Nephron progenitor cell (in vitro differentiated cells): ENCODE data around the gene WDFY2.

ENCODE experiments used
- DNase-seq: peaks from one replicate; pipeline ENCODE4 v3.0.0; 2021
- H3K27ac Mint-ChIP-seq: 2 replicates; pipeline ENCODE4 v1.8.0; 2021; ENCODE audit warnings: mild to moderate bottlenecking, moderate library complexity, mixed read lengths
- H3K27me3 Mint-ChIP-seq: 2 replicates; pipeline ENCODE4 v1.8.0; 2021; ENCODE audit warnings: mild to moderate bottlenecking, low read depth, mixed read lengths; ENCODE audit not compliant: poor library complexity
- H3K36me3 Mint-ChIP-seq: 2 replicates; pipeline ENCODE4 v1.8.0; 2021; ENCODE audit warnings: low read depth, mixed read lengths
- H3K4me1 Mint-ChIP-seq: 2 replicates; pipeline ENCODE4 v1.8.0; 2021; ENCODE audit warnings: mixed read lengths
- H3K4me3 Mint-ChIP-seq: 2 replicates; pipeline ENCODE4 v1.8.0; 2021; ENCODE audit warnings: mild to moderate bottlenecking, moderate library complexity, mixed read lengths
- H3K9me3 Mint-ChIP-seq: 2 replicates; pipeline ENCODE4 v1.8.0; 2021; ENCODE audit warnings: mild to moderate bottlenecking, moderate library complexity, mixed read lengths
- TF ChIP-seq, protein P1 (sequence below): fragments of 200-600 bp; sonication (generic); IDR thresholded peaks from 2 replicates; pipeline ENCODE4 v1.5.0; 2021; ENCODE audit warnings: antibody characterized with exemption

Gene WDFY2

DNA sequence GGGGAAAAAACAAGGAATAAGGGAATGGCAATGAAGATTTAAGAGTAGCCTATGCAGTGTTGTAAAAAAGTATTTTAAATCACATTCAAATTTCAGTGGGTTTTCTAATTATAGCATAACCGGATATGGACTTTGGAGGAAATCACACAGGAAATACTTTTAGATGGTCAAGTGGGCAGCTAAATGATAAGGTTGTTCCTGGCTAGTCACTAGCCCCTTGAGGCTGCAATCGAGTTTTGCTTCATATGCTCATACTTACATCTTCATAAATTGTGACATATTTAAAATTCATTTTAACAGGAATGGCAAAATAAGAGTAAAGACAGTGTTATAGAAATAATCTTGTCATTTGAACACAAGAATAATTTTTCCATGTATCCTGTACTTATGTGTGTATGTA lies 88.9 kb downstream of the WDFY2 start:
- Mint-ChIP-seq H3K4me1 (peaks cover 26% of the 10 kb centered on the region), H3K27me3 (peaks cover 3% of the 10 kb centered on the region), H3K36me3 (peaks cover 34% of the 10 kb centered on the region), H3K27ac (no peak overlapping the region), H3K4me3 (no peak overlapping the region), H3K9me3 (peaks cover 20% of the 10 kb centered on the region)
- TF ChIP-seq, protein P1, sequence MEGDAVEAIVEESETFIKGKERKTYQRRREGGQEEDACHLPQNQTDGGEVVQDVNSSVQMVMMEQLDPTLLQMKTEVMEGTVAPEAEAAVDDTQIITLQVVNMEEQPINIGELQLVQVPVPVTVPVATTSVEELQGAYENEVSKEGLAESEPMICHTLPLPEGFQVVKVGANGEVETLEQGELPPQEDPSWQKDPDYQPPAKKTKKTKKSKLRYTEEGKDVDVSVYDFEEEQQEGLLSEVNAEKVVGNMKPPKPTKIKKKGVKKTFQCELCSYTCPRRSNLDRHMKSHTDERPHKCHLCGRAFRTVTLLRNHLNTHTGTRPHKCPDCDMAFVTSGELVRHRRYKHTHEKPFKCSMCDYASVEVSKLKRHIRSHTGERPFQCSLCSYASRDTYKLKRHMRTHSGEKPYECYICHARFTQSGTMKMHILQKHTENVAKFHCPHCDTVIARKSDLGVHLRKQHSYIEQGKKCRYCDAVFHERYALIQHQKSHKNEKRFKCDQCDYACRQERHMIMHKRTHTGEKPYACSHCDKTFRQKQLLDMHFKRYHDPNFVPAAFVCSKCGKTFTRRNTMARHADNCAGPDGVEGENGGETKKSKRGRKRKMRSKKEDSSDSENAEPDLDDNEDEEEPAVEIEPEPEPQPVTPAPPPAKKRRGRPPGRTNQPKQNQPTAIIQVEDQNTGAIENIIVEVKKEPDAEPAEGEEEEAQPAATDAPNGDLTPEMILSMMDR = no peak
- DNase-seq = no peak

DNA sequence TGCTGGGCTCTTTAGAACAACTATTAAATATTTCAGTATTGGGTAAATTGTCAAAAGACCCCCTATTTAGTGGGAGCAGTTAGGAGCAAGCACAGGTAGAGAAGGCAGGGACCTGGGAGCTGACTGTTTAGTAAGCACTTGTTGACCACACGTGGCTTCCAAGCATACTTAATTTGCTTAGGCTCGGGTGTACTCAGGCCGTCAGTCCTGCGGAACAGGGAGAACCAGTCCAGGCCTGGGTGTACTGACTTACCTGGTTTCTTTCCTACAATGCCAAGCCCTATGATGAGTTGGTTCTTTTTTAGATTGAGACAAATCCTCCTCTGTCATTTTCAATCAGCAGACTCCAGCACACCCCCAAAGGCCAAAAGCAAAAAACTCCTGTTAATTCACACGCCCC lies 90.0 kb downstream of the WDFY2 start:
- Mint-ChIP-seq H3K36me3 (peaks cover 34% of the 10 kb centered on the region), H3K4me1 (peaks cover 15% of the 10 kb centered on the region), H3K27me3 (peaks cover 3% of the 10 kb centered on the region), H3K27ac (no peak overlapping the region), H3K4me3 (no peak overlapping the region), H3K9me3 (peaks cover 20% of the 10 kb centered on the region)
- TF ChIP-seq, protein P1 = no peak
- DNase-seq = no peak

DNA sequence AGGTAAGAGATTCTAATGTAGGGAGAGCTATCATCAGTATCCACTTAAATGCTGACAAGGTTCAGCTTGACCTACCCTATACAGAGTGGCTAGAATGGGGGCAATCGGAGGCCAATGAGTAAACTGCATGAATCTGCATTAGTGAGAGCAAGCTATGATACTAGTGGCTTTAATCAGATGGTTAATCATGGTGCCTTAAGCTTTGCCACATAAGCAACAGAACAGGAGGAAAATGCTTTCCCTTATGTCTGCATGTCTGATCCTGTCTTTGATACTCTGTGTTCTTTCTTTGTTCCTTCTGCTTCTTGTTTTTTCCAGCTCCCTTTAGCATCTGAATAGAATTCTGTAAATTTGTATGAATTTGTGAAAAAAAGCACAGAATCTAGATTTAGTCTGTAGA lies 91.1 kb downstream of the WDFY2 start:
- Mint-ChIP-seq H3K36me3 (peaks cover 31% of the 10 kb centered on the region), H3K4me3 (no peak overlapping the region), H3K4me1 (peaks cover 13% of the 10 kb centered on the region), H3K9me3 (peaks cover 20% of the 10 kb centered on the region), H3K27ac (no peak overlapping the region), H3K27me3 (peaks cover 3% of the 10 kb centered on the region)
- no peak for DNase-seq
- TF ChIP-seq, protein P1 = no peak

DNA sequence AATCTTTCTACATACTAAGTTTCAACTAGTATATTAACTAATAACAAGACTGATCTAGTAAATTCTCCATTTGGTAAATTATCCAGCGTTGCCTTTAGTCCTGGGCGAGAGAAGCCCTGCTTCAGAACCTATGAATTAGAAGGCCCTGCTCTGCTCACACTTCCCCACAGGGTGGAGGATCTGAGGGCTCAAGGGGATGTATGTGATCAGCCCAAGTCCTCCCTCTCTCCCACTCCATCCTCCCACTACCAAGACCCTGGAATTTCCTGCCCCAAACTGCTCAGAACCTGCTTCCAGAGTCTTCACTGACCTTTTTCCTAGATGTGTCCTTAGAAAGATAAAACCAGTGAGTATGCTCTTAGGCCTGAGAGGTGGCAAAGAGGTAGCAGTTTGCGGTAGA lies 91.6 kb downstream of the WDFY2 start:
- no peak for DNase-seq
- Mint-ChIP-seq H3K27ac (no peak overlapping the region), H3K4me3 (no peak overlapping the region), H3K9me3 (peaks cover 19% of the 10 kb centered on the region), H3K36me3 (peaks cover 28% of the 10 kb centered on the region), H3K4me1 (peaks cover 18% of the 10 kb centered on the region), H3K27me3 (peaks cover 3% of the 10 kb centered on the region)
- TF ChIP-seq, protein P1 = no peak

DNA sequence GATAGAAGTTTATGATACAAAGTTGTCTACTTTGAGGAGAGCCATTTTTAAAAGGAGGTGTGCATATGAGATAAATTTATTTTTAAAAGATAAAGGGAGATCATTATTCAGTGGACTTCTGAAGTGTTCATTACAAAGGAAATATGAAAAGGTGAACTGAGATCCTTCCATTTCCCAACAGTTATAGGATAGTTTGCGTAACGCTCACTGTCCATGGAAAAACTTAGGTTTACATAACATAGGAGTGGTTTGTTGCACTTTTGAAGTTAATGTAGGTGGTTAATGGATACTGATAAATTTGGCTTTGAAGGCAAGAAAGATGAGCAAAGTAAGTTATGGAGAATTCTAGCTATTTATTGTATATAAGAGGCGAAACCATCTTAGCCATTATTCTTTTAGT lies 92.5 kb downstream of the WDFY2 start:
- peaks cover 3% of the 10 kb centered on the region for H3K27me3 Mint-ChIP-seq
- TF ChIP-seq, protein P1 = no peak
- no peak overlapping the region for H3K27ac Mint-ChIP-seq
- no peak for DNase-seq
- H3K4me1 Mint-ChIP-seq = peaks cover 23% of the 10 kb centered on the region
- H3K36me3 Mint-ChIP-seq = peaks cover 20% of the 10 kb centered on the region
- H3K4me3 Mint-ChIP-seq = no peak overlapping the region
- H3K9me3 Mint-ChIP-seq = peaks cover 11% of the 10 kb centered on the region

DNA sequence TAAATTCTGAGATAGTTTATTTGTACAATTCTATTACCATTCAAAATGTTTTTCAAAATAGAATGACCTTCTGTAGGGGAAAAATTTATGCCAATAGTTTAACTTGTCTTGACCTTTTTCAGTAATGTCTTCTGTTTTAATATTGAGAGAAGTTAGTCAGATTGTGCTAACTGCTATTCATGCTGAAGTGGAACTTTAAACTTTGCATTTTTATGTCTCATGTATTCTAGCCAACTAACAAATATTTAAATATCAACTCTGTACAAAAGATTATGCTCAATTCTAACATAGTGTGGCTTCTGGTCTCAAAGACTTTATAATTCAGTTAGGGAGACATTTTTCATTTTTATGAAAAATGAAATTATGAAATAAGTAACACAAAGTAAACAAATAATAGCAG lies 94.2 kb downstream of the WDFY2 start:
- H3K36me3 Mint-ChIP-seq = peaks cover 9% of the 10 kb centered on the region
- no peaks in the 10 kb centered on the region for H3K9me3 Mint-ChIP-seq
- DNase-seq = no peak
- no peak overlapping the region for H3K27ac Mint-ChIP-seq
- no peak overlapping the region for H3K4me3 Mint-ChIP-seq
- H3K27me3 Mint-ChIP-seq = peaks cover 3% of the 10 kb centered on the region
- H3K4me1 Mint-ChIP-seq = peaks cover 37% of the 10 kb centered on the region
- TF ChIP-seq, protein P1 = no peak
